Esophagus muscularis mucosa (tissue), 4 donors: ENCODE measurements around the gene CUL4A.

Source experiments
- CTCF ChIP-seq, 3 experiments: fragments of 200-600 bp in 2 of 3; fragments of 450-650 bp in 1 of 3; sonication (generic) in 2 of 3; IDR thresholded peaks; one replicate each; pipeline ENCODE4 v1.5.1; 2017 to 2019; ENCODE audit warnings: antibody characterized with exemption in 3 of 3, mild to moderate bottlenecking in 2 of 3, moderate library complexity in 1 of 3
- EP300 ChIP-seq: sonication (generic); formaldehyde crosslinking; IDR thresholded peaks from one replicate; pipeline ENCODE4 v1.6.1; 2017; ENCODE audit warnings: antibody characterized with exemption
- POLR2A ChIP-seq: fragments of 450-650 bp; IDR thresholded peaks from one replicate; pipeline ENCODE4 v1.6.1; 2017; ENCODE audit warnings: antibody characterized with exemption, moderate library complexity, mild to moderate bottlenecking, low read depth

DNA sequence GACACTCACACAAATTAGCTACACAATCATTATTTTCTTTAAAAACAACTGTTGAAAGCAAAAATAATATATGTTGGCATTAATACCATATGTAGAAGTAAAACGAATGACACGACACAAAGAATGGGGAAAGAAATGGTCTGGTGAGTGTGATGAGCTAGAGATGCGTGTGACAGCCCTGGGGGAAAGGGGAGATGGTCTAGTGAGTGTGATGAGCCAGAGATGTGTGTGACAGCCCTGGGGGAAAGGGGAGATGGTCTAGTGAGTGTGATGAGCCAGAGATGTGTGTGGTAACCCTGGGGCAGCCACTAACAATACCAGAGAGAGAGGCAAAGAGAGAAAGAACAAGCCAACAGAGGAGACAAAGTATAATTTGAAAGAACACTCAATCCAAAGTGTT is 65.3 kb downstream of the CUL4A start:
- TF ChIP-seq CTCF (IDR thresholded peaks at IDR 0.05) (no peak), POLR2A (no peak), EP300 (no peak)
